Measurements from ENCODE around the gene DNAJB1. TPM values are rescaled to one million over a fixed set of nuclear protein-coding genes. Genes with fewer than 3 reads are reported as not detected.
"Not testable (repeated sequence)": the region's sequence is repeated elsewhere in the genome, so short reads cannot be mapped to it uniquely, and the experiment has no call there.

DNAJB1 gene
- 100 to 1,000 TPM in 3 of 4 donors, 10 to 100 TPM in 1; 98.5 to 125 (median 104) TPM for polyA plus RNA-seq (ENCODE audit: insufficient read length in 4 of 4)

DNA sequence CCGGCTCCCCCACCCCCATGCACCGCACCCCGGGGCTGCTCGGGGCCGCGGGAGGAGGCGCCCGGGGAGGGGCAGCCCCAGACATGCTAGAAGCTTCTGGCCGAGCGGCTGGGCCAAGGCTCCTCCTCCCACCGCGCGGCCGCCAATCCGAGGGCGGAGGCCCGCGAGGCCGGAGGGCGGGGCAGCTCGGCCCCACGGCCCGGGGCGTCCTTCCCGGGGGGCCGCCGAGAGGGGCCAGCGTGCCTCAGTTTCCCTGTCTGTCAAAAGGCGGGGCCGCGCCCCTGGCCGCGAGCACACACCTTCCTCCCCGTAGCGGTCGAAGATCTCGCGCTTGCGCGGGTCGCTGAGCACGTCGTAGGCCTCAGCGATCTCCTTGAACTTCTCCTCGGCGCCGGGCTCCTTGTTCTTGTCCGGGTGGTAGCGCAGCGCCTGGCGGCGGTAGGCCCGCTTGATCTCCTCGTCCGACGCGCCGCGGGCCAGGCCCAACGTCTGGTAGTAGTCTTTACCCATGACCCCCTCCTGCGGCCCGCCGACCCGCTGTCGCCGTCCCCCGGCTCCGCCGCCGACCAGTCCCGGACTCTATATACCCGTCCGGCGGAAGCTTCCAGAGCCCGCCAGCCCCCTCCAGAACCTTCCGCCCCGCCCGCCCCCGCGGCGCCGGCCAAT, at the start of gene DNAJB1:
Gene DNAJB1, minus strand, starts transcription at position 558 of the 666 bp plus-strand sequence. Its CDS starts 48 bp downstream, at position 510.
- no peak for DNase-seq (ENCODE audit: low read depth in 4 of 4, low spot score in 3 of 4)

DNA sequence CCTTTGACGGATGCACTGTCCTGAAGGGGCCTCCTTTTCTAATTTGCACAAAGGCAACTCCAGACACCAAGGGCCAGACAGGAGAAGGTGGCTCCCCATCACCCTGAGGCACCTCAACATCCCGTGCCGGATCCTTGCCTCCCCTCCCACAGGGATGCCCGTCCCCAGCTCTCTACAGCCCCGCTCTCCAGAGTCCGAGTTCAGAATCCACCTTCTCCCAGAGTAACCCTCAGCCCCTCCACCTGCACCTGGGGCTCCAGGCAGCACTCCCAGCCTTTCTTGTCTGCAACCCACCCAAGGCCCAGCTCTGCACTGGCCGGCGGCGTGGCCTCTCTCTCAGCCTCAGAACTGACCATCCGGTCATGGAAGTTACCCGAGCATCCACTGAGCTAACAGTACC, 48.9 kb upstream of the DNAJB1 start:
- no peak for DNase-seq (ENCODE audit: low read depth in 4 of 4, low spot score in 3 of 4)

DNA sequence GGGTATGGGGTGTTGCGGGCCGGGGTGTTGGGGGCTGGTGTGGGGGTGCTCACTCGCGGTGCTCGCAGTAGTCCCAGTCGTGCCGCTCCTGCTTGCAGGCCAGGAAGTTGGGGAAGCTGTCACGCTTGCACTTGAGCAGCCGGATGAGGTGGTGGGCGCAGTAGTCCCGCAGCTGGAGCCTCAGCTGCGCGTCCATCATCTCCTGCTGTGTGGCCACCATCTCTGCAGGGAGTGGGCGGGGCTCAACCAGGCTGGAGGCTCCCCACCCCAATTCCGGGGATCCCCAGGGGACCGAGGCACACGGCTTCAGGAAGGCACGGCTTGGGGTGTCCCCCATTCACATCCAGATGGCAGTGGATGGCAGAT, 48.5 kb upstream of the DNAJB1 start:
- DNase-seq (ENCODE audit: low read depth in 4 of 4, low spot score in 3 of 4), result no peak

DNA sequence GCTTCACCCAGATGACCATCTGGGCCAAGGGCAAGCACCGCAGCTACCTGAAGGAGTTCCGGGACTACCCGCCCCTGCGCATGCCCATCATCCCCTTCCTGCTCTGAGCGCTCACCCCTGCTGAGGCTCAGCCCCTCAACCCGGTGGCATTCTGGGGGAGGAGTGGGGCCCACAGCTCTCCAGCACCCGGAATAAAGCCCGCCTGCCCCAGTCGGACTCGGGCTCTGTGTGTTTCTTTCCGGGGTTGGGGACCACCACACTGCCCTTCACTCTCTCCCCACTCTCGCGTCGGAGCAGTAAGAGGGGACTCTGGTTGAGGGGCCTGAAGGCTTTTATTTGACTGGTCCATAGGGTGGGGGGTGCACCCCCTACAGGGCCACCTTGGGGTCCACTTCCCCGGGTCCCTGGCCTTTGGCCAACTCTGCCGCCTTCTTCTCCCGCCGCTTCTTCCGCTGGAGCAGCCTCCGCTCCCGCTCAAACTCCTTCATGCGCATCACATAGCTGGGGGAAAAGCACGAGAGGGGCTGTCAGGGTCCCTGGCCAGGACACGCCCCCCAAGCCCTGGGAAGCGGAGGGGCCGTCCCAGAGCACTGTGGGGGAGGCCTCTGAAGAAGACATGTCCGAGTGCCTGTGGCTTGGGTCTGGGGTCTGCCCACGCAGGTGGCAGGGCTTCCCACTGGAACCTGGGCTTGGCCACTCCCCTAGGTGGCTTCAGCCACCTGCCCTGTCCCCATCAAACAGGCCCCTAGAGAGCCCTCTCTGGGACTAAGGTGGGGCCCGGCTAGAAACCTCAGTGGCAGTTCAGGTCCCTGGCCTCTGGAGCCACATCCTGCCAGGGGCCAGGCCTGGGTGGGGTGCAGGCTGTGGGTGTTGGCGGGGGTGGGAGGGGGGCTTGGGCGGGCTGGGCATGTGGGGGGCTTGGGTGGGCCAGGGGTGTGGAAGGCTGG, 47.8 kb upstream of the DNAJB1 start:
- no peak for DNase-seq (ENCODE audit: low read depth in 4 of 4, low spot score in 3 of 4)

DNA sequence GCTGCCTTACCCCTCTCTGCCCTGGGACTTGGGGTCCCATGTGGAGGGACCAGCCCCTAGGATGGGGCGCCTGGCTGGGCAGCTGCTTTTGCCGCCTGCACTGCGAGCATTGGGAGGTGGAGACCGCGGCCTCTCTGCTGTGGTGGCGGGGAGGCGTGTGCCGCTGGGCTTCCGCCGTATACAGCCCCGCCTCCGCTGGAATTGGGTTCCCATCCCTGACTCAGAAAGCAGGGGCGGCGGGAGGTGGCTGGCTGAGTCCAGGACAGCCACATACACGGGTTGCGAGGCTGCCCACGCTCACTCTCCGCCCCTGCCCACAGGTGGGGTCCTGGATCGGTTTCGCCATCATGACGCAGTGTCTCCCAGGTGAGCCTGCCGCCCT, 47.1 kb upstream of the DNAJB1 start:
- DNase-seq (ENCODE audit: low read depth in 4 of 4, low spot score in 3 of 4), result no peak

DNA sequence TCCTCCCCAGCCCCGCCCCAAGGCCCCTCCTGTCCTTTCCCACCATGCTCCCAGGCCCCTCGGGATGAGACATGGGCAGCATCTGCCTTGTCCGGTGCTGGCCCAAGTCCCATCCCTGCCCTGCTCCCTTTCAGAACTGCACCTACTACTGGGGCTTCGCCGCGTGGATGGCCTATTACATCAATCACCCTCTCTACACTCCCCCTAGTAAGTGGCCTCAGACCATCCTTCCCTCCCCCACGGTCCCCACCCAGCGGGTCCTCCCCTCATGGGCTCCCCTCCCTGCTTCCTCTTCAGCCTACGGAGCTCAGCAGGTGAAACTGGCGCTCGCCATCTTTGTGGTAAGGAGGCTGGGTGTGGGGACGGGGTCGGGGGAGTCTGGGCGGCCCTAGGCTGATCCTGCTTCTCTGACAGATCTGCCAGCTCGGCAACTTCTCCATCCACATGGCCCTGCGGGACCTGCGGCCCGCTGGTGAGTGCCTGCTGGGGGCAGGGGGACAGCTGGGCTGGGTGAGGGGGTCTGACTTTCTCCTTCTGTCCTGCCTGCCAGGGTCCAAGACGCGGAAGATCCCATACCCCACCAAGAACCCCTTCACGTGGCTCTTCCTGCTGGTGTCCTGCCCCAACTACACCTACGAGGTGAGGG, 46.6 kb upstream of the DNAJB1 start:
- DNase-seq (ENCODE audit: low read depth in 4 of 4, low spot score in 3 of 4), result not testable (repeated sequence)

DNA sequence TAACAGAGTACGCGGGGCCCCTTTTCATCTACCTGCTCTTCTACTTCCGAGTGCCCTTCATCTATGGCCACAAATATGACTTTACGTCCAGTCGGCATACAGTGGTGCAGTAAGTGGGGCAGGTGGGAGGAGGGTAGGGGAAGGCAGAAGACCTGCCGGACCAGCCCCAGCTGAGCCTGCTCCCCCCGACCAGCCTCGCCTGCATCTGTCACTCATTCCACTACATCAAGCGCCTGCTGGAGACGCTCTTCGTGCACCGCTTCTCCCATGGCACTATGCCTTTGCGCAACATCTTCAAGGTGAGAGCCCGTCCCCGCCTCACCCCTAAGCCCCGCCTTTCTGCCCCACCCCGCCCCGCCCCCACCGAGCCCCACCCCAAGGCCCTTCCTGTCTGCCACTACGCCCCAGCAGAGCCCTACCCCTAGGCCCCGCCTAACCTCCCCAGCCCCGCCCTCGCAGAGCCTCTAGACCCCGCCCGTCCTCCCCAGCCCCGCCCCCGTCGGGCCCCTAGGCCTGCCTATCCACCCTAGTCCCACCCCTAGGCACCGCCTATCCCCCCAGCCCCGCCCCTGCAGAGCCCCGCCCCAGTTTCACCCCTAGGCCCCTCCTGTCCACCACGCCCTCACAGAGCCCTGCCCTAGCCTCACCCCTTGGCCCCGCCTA, 45.9 kb upstream of the DNAJB1 start:
- no peak for DNase-seq (ENCODE audit: low read depth in 4 of 4, low spot score in 3 of 4)

DNA sequence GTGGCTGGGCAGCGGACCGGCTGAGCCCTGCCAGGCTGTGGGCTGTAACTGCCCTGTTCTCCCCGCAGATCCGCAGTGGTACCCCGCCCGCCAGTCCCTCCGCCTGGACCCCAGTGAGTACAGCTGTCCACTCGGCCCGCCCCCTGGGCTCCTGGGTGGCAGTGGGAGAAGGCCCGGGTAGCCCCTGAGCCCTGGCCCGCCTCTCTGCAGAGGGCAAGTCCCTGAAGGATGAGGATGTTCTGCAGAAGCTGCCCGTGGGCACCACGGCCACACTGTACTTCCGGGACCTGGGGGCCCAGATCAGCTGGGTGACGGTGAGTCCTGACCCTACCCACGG, 45.4 kb upstream of the DNAJB1 start:
- DNase-seq (ENCODE audit: low read depth in 4 of 4, low spot score in 3 of 4), result no peak

DNA sequence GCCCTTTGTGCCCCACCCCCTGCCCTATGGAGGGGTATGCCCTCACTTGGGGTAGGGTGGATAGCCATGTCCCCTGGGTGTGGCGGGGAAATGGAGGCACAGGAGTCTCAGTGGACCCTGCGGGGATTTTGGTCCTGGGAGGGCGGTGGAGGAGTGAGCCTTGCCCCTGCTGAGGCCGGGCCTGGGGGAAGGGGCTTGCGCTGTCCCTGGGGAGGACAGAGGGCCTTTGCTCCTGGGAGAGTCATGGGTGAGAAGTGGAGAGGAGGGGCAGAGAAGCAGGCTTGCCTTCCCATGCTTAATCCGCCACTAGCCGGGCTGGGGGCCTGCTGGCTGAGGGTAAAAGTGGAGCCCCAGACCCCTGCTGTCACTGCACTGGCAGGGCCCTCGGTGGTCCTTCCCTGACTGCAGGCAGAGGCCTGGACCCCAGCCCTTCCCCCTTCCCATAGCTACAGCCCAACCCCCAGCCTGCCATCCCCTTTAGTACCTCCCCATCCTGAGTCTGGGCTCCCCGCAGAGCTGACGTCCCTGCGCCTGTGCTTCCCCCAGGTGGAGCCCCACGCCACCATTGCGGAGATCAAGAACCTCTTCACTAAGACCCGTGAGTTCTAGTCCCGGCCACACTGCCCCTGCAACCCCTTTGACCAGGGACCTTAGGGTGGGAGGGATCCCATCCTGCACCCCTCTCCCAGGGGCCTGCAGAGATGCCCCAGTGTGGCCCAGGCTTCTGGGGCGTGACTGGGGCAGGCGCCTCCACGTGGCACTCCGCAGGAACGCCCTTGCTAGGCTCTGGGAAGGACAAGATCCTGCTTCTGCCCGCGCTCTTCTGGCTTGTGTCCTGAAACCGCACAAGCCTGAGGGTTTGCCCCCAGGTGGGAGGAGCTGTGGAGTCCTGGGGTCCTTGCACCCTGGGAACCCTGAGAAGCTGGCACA, 44.7 kb upstream of the DNAJB1 start:
- DNase-seq (ENCODE audit: low read depth in 4 of 4, low spot score in 3 of 4), result no peak

DNA sequence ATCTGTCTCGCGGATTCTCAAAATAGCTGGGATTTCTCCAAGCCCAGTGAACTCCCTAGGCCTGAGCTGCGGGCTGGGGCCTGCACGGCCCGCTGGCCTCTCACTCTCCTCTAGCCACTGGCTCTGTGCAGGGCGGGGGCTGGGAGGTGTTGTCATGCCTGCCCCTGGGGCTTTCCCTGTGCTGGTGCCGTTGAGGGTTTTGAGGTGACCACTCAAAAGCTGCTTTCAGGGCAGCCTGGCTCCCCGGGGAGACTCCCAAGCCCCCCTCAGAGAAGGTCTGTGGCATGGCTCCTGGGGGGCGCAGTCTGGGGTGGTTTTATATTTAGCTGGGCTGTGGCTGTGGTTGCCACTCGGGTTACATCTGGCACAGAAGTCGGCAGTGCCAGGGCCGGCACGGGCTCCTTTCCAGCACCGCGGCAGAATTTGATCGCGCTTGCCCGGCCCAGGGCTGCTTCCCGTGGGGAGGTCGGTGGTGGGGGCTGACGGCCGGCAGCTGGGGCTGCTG, 43.7 kb upstream of the DNAJB1 start:
- DNase-seq (ENCODE audit: low read depth in 4 of 4, low spot score in 3 of 4), result no peak

DNA sequence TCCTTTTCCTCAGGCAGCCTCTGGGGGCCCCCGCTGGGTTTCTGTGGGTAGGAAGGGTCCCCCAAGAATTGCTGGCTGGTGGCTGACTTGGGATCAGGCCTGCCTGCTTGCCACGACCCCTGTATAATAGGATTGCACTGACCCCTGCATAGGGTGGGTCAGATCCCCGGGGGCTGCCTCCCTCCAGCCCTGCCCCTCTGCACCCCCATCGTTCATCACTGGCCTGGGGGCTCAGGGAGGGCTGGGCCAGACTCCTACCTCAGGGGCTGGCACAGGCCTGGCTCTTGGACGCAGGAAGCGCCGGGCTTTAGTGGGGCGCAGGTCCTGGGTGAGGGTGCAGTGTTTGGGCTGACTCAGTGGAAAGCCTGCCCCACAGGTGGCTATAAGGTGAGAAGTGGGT, 43.1 kb upstream of the DNAJB1 start:
- no peak for DNase-seq (ENCODE audit: low read depth in 4 of 4, low spot score in 3 of 4)

DNA sequence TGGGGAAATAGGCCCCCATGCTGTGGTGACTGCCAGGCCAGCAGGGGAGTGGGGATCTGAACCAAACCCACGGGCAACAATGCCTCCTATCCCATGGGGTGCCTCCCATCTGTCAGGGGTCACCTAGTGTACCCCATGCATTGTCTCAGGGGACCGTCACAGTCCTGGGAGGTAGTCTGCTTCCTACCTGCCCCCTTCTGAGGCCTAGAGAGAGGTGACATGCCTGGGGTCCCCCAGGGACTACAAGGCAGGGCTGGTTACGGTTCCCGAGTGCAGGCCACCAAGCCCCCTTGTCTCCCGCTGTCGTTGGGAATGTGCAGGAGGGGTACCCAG, 42.5 kb upstream of the DNAJB1 start:
- no peak for DNase-seq (ENCODE audit: low read depth in 4 of 4, low spot score in 3 of 4)

DNA sequence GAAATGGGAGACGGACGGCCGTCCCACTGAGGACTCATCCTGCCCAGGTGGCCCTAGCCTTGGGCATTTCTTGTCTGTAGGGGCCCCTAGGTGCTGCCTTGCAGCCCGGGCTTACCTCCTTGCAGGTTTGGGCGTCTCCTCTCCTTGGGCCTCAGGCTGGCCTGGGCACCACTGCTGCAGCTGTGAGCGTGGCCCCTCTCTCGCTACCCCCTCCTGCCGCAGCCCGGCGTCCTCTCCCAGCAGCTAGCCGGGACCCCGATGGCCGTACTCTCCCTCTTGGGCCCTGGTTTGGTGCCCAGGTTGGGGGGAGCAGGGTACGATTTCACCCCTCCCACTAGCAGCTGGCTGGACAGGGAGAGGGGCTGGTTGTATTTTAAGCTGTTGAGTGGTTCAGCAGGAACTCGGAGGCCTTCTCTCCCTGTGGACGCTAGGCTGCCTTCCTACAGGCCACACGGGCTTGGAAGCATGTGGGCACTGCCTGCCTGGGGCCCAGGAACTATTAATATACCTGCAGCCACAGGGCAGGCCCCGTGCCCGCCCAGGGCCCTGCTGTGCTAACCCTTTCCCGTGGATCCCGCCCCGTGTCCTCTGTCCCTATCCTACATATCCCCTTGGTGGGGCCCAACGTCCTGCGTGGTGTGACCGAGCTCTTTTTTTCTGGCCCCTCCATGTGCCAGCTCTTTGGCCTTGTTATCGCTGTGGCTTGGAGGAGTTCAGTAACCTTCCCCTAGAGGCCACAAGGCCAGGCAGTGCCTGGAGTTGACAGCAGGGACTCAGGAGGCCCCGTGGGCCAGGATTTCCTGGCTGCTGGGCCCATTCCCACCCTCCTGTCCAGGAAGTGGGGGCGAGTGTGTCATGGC, 41.9 kb upstream of the DNAJB1 start:
- DNase-seq (ENCODE audit: low read depth in 4 of 4, low spot score in 3 of 4), result no peak

DNA sequence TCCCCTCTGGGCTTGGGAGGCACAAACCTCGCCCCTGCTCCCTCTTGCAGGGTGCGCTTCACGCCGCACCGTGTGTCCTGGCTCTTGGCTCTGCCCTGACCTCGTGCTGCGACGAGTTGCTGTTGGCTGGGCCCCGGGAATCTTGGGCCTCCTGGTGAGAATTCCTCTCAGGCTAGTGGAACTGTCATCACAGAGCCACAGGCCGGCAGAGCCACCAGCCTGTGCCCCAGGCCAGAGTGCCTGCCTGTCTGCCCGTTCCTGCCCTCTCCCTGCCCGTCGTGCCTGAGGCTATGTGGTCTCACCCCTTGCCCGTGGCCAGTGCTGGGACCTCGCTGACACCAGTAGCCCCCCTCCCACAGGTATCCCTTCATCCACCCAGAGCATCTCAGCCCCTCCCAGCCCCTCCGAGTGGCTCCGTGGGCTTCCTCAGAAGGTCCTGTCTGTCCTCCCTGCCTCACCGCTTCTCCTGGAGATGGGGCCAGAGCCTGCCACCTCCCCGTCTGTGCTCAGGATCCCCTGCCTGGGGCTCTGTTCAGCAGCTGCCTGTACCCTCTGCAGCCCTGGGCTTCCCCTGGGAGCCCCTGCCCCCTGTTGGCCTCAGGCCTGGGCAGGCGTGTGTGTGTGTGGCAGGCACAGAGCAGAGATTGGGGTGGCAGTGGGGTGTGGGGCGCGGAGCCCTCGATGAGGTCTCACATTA, 40.3 kb upstream of the DNAJB1 start:
- DNase-seq (ENCODE audit: low read depth in 4 of 4, low spot score in 3 of 4), result no peak

DNA sequence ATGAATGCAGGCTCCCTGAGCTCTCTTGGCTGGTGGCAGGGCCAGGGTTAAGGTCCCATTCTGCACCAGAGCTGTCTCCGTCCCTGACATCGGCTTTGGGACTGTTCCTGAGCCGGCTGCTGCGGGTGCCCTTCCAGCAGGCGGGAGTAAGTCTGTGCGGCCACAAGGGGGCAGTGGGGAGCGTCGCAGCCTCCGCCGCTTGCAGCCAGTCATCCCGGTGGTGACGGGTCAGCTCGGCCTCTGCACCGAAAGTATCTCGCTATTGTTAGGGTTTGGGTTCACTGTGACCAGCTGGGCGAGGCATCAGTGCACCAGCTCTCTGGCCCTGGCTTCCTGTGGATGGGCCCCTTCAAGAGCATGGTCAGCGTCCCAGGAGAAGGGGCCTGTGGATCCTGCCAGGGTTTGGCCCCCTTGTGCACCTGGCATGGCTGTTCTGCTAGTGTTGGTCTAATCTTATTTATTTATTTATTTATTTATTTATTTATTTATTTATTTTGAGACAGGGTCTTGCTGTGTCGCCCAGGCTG, 38.5 kb upstream of the DNAJB1 start:
- DNase-seq (ENCODE audit: low read depth in 4 of 4, low spot score in 3 of 4), result no peak

DNA sequence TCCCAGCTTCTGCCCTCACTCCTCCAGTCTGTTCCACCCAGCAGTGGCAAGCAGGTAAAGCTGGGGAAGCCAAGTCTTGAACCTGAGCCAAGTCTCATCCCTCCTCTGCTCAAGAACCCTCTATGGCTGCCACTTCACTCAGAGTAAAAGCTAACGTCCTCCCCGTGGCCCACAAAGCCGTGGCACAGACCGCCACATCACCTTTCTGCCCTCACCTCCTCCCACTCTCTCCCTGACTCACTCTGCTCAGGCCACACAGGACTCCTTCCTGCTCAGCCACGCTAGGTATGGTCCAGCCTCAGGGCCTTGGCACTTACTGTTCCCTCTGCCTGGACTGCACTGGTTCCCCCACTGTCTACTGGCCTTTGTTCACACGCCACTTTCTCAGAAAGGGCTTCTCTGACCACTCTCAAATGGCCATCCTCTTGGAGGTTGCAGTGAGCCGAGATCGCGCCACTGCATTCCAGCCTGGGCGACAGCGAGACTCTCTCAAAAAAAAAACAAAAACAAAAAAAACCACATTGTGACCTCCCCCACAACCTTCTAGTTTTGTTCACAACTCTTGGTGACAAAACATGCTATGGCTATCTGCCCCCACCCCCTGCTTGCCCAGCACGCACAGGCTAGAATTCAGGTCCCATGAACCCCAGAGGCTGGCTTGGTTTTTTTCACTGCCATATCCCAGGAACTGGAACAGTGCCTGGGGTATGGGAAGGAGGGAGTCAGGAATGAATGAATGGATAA, 37.9 kb upstream of the DNAJB1 start:
- no peak for DNase-seq (ENCODE audit: low read depth in 4 of 4, low spot score in 3 of 4)

DNA sequence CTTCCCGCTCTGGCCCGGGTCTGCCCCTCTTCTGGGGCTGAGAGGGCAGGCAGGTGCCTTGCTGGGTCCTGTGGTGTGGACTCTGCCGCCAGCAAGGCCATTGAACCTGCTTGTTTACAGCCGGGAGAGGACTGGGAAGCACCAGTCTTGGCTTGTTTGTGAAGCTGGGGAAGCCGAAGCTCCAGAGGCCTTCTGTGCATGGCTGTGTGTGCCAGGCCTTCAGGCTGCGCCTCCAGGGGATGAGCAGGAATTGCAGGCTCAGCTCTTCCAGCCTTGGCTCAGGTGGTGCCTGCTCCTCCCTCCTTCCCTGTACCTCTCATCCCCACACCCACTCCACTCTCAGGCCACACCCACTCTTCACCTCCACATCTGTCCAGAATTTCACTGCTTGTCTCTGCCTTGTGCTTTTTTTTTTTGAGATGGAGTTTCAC, 36.2 kb upstream of the DNAJB1 start:
- DNase-seq (ENCODE audit: low read depth in 4 of 4, low spot score in 3 of 4), result no peak

DNA sequence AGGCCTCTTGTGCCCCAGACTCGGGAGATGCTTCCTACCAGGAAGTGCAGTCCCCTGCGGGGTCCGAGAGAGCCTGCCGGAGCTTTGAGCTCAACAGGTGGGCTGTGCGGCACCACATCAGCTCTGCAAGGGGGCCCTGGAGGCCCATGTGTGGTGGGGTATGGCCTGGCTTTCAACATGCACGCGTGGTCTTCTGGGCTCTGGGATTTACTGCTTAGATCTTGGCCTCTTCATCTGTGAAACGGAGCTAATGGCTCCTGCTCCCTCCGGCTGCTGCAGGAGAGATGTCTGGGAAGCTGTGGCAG, 35.7 kb upstream of the DNAJB1 start:
- no peak for DNase-seq (ENCODE audit: low read depth in 4 of 4, low spot score in 3 of 4)

Data from left renal pelvis (tissue), 4 donors.